H1 (cell line): Measurements from ENCODE around the gene SLC5A10. TPM values are rescaled to one million over a fixed set of nuclear protein-coding genes. Genes with fewer than 3 reads are reported as not detected.

Experiments used
- CTCF ChIA-PET: fragments of 300-600 bp; sonication (Branson Sonifier 250); formaldehyde crosslinking; loops from one replicate; lab custom pipeline; 2021; ENCODE audit not compliant: partially characterized antibody; lab: Charles Lee
- POLR2A ChIA-PET: fragments of 300-600 bp; sonication (Branson Sonifier 250); formaldehyde crosslinking; loops from one replicate; lab custom pipeline; 2021; ENCODE audit warnings: inconsistent platforms; ENCODE audit not compliant: partially characterized antibody; lab: Charles Lee
- DNase-seq, 2 experiments: peaks; one replicate each; pipeline versions ENCODE4 v3.0.0 to v3.0.0-alpha.2; 2010 to 2022; ENCODE audit warnings: low spot score in 2 of 2, low read depth in 1 of 2, mixed read lengths in 1 of 2
- FAIRE-seq: peaks from 2 replicates; lab custom pipeline; 2011; peaks lifted over from hg19 to GRCh38; lab: Jason Lieb, UNC
- H2AFZ ChIP-seq: 2 replicates; pipeline ENCODE4 v1.8.1; 2012; ENCODE audit warnings: low read length, inconsistent platforms
- H2AK5ac ChIP-seq: 2 replicates; pipeline ENCODE4 v1.6.1; 2013; ENCODE audit warnings: low read depth, low read length
- H2BK120ac ChIP-seq: replicated peaks from 2 replicates; pipeline ENCODE3; 2013; ENCODE audit warnings: low read depth, low read length, inconsistent platforms
- H2BK12ac ChIP-seq: 2 replicates; pipeline ENCODE4 v1.6.1; 2013; ENCODE audit warnings: low read depth, low read length
- H2BK15ac ChIP-seq: 2 replicates; pipeline ENCODE4 v1.6.1; 2013; ENCODE audit warnings: low read length
- H2BK20ac ChIP-seq: 2 replicates; pipeline ENCODE4 v1.6.1; 2013; ENCODE audit warnings: low read length
- H2BK5ac ChIP-seq: 2 replicates; pipeline ENCODE4 v1.6.1; 2013; ENCODE audit warnings: low read depth, low read length
- H3K14ac ChIP-seq: 2 replicates; pipeline ENCODE4 v1.6.1; 2013; ENCODE audit warnings: inconsistent platforms; ENCODE audit not compliant: insufficient read length
- H3K18ac ChIP-seq: 2 replicates; pipeline ENCODE4 v1.6.1; 2013; ENCODE audit warnings: low read length; ENCODE audit errors: extremely low read depth
- H3K23ac ChIP-seq: 2 replicates; pipeline ENCODE4 v1.6.1; 2013; ENCODE audit warnings: inconsistent platforms; ENCODE audit not compliant: insufficient read length
- H3K23me2 ChIP-seq: 2 replicates; pipeline ENCODE4 v1.6.1; 2013; ENCODE audit warnings: low read depth, low read length
- H3K27ac ChIP-seq: 2 replicates; pipeline ENCODE4 v1.6.1; 2011; ENCODE audit warnings: low read depth, low read length, inconsistent platforms
- H3K27me3 ChIP-seq, 4 experiments: replicated peaks in 1 of 4; 1 replicate in 1 of 4; 2 replicates in 3 of 4; pipeline versions ENCODE4 v1.6.1 to v1.8.1; 2011 to 2013; ENCODE audit warnings: low read length in 3 of 4, mild to moderate bottlenecking in 3 of 4, inconsistent platforms in 2 of 4, mixed read lengths in 2 of 4, moderate library complexity in 1 of 4; ENCODE audit not compliant: control insufficient read depth in 3 of 4, insufficient read depth in 3 of 4; ENCODE audit errors: extremely low read depth in 1 of 4
- H3K36me3 ChIP-seq, 4 experiments: 2 replicates each; pipeline versions ENCODE4 v1.6.1 to v1.8.1; 2011 to 2013; ENCODE audit warnings: mild to moderate bottlenecking in 4 of 4, low read length in 3 of 4, moderate library complexity in 2 of 4, control low read depth in 1 of 4, inconsistent platforms in 1 of 4; ENCODE audit not compliant: insufficient read depth in 4 of 4, control insufficient read depth in 2 of 4
- H3K4ac ChIP-seq: replicated peaks from 2 replicates; pipeline ENCODE3; 2013; ENCODE audit warnings: low read length, low read depth, mixed read lengths, inconsistent platforms; ENCODE audit not compliant: insufficient read length
- H3K4me1 ChIP-seq, 4 experiments: replicated peaks in 1 of 4; 1 replicate in 1 of 4; 2 replicates in 3 of 4; pipeline versions ENCODE4 v1.6.1 to v1.8.1; 2011 to 2013; ENCODE audit warnings: low read length in 3 of 4, inconsistent platforms in 2 of 4, mixed read lengths in 1 of 4; ENCODE audit not compliant: insufficient read depth in 4 of 4, control insufficient read depth in 3 of 4
- H3K4me2 ChIP-seq, 2 experiments: 2 replicates each; pipeline versions ENCODE4 v1.6.1 to v1.8.1; 2011 to 2013; ENCODE audit warnings: low read depth in 2 of 2, low read length in 2 of 2, control low read depth in 1 of 2, inconsistent platforms in 1 of 2, mild to moderate bottlenecking in 1 of 2; ENCODE audit not compliant: insufficient read depth in 1 of 2
- H3K4me3 ChIP-seq, 4 experiments: fragments of 200-600, 300-600 bp in 1 of 4; sonication (generic), shearing (Covaris generic), sonication (Bioruptor Twin) in 1 of 4; 2 replicates each; pipeline versions ENCODE4 v1.5.1 to v1.8.1; 2011 to 2016; ENCODE audit warnings: low read length in 4 of 4, low read depth in 3 of 4, control low read depth in 2 of 4, inconsistent platforms in 2 of 4, mild to moderate bottlenecking in 2 of 4, mixed read lengths in 1 of 4, moderate library complexity in 1 of 4; ENCODE audit not compliant: insufficient read depth in 2 of 4; ENCODE audit errors: extremely low read depth in 1 of 4
- H3K56ac ChIP-seq: replicated peaks from 2 replicates; pipeline ENCODE3; 2013; ENCODE audit warnings: low read depth, mild to moderate bottlenecking, mixed read lengths, low read length, inconsistent platforms; ENCODE audit not compliant: insufficient read length
- H3K79me1 ChIP-seq: 2 replicates; pipeline ENCODE4 v1.6.1; 2013; ENCODE audit warnings: low read depth, low read length, control low read depth
- H3K79me2 ChIP-seq, 2 experiments: 2 replicates each; pipeline versions ENCODE4 v1.6.1 to v1.8.1; 2012 to 2013; ENCODE audit warnings: low read length in 2 of 2, mild to moderate bottlenecking in 2 of 2, inconsistent platforms in 1 of 2; ENCODE audit not compliant: insufficient read depth in 2 of 2, control insufficient read depth in 1 of 2
- H3K9ac ChIP-seq, 4 experiments: replicated peaks in 1 of 4; 1 replicate in 1 of 4; 2 replicates in 3 of 4; pipeline versions ENCODE4 v1.6.1 to v1.8.1; 2011 to 2013; ENCODE audit warnings: low read depth in 3 of 4, low read length in 3 of 4, control low read depth in 2 of 4, mild to moderate bottlenecking in 2 of 4, moderate library complexity in 2 of 4, inconsistent platforms in 1 of 4; ENCODE audit errors: extremely low read depth in 1 of 4
- H3K9me3 ChIP-seq, 2 experiments: 2 replicates each; pipeline versions ENCODE4 v1.6.1 to v1.8.1; 2012 to 2013; ENCODE audit warnings: mild to moderate bottlenecking in 2 of 2, moderate library complexity in 2 of 2, control low read depth in 1 of 2, inconsistent platforms in 1 of 2, low read depth in 1 of 2, low read length in 1 of 2, mixed read lengths in 1 of 2; ENCODE audit not compliant: insufficient read depth in 2 of 2
- H4K20me1 ChIP-seq, 2 experiments: replicated peaks in 1 of 2; 2 replicates each; pipeline versions ENCODE3 to v1.8.1; 2011 to 2013; ENCODE audit warnings: inconsistent platforms in 2 of 2, low read length in 2 of 2, mild to moderate bottlenecking in 1 of 2; ENCODE audit not compliant: insufficient read depth in 2 of 2, control insufficient read depth in 1 of 2
- H4K5ac ChIP-seq: 2 replicates; pipeline ENCODE4 v1.6.1; 2013; ENCODE audit warnings: low read length, low read depth, mixed read lengths, inconsistent platforms; ENCODE audit not compliant: insufficient read length
- H4K8ac ChIP-seq: 2 replicates; pipeline ENCODE4 v1.8.0; 2013; ENCODE audit warnings: mild to moderate bottlenecking, moderate library complexity, low read length, inconsistent platforms; ENCODE audit not compliant: insufficient read depth; ENCODE audit errors: extremely low read depth
- H4K91ac ChIP-seq: replicated peaks from 2 replicates; pipeline ENCODE3; 2013; ENCODE audit warnings: low read length, mixed read lengths, inconsistent platforms; ENCODE audit not compliant: insufficient read length
- ASH2L ChIP-seq: fragments of 200-600, 300-600 bp; sonication (generic); IDR thresholded peaks from one replicate; pipeline ENCODE4 v1.7.1; 2017; ENCODE audit warnings: low read length
- BRCA1 ChIP-seq: IDR thresholded peaks from 2 replicates; pipeline ENCODE4 v1.6.1; 2012; ENCODE audit warnings: low read depth, low read length, improper control_type of control experiment
- CBX8 ChIP-seq: fragments of 300-800, 300-1000 bp; sonication (generic); IDR thresholded peaks from 2 replicates; pipeline ENCODE4 v1.7.1; 2016; ENCODE audit warnings: low read depth, low read length, borderline replicate concordance
- CEBPB ChIP-seq: IDR thresholded peaks from 2 replicates; pipeline ENCODE4 v1.6.1; 2012; ENCODE audit warnings: low read depth, low read length
- CHD1 ChIP-seq: IDR thresholded peaks from 2 replicates; pipeline ENCODE4 v1.6.1; 2012; ENCODE audit warnings: low read depth, low read length, improper control_type of control experiment
- CHD2 ChIP-seq: IDR thresholded peaks from 2 replicates; pipeline ENCODE4 v1.6.1; 2012; ENCODE audit warnings: low read length, improper control_type of control experiment
- CREB1 ChIP-seq: IDR thresholded peaks from 2 replicates; pipeline ENCODE4 v1.6.1; 2012; ENCODE audit warnings: inconsistent platforms
- GABPA ChIP-seq: IDR thresholded peaks from 2 replicates; pipeline ENCODE4 v1.6.1; 2011; ENCODE audit warnings: mild to moderate bottlenecking, low read length, moderate library complexity, borderline replicate concordance; ENCODE audit not compliant: insufficient read depth
- HDAC6 ChIP-seq: IDR thresholded peaks from one replicate; pipeline ENCODE4 v1.7.1; 2012; ENCODE audit warnings: low read depth, mild to moderate bottlenecking, inconsistent platforms, low read length, moderate library complexity
- JUN ChIP-seq: IDR thresholded peaks from 2 replicates; pipeline ENCODE4 v1.6.1; 2011; ENCODE audit warnings: low read depth, mild to moderate bottlenecking, improper control_type of control experiment, low read length
- JUND ChIP-seq: IDR thresholded peaks from 2 replicates; pipeline ENCODE4 v1.6.1; 2011; ENCODE audit warnings: mild to moderate bottlenecking, improper control_type of control experiment, low read length
- KDM4A ChIP-seq: IDR thresholded peaks from one replicate; pipeline ENCODE4 v1.7.1; 2012; ENCODE audit warnings: low read depth, mild to moderate bottlenecking, moderate library complexity, low read length, inconsistent platforms; ENCODE audit not compliant: severe bottlenecking
- KDM5A ChIP-seq: fragments of 200-600 bp; IDR thresholded peaks from 2 replicates; pipeline ENCODE4 v1.7.1; 2012; ENCODE audit warnings: mild to moderate bottlenecking, low read length, inconsistent platforms, mixed read lengths
- NRF1 ChIP-seq: IDR thresholded peaks from 2 replicates; pipeline ENCODE4 v1.6.1; 2011; ENCODE audit warnings: mild to moderate bottlenecking, low read depth, low read length, improper control_type of control experiment
- POLR2AphosphoS5 ChIP-seq: IDR thresholded peaks from 2 replicates; pipeline ENCODE4 v1.6.1; 2011; ENCODE audit warnings: low read depth, low read length
- SIRT6 ChIP-seq: IDR thresholded peaks from one replicate; pipeline ENCODE4 v1.7.1; 2012; ENCODE audit warnings: low read length, inconsistent platforms
- TAF7 ChIP-seq: optimal IDR thresholded peaks from 2 replicates; pipeline ENCODE3; 2011; ENCODE audit warnings: low read depth, mild to moderate bottlenecking, inconsistent platforms, low read length, moderate library complexity, borderline replicate concordance
- YY1 ChIP-seq: IDR thresholded peaks from 2 replicates; pipeline ENCODE4 v1.6.1; 2011; ENCODE audit warnings: low read depth, mild to moderate bottlenecking, low read length
- WGBS, 2 experiments: shearing (Covaris generic) in 1 of 2; methylation state at CpG; one replicate each; pipeline versions ENCODE4 v1.1.6 to v1.1.7; 2013 to 2015; ENCODE audit warnings: low lambda C conversion rate in 2 of 2, mixed read lengths in 2 of 2, inconsistent platforms in 1 of 2, low coverage in 1 of 2, missing lambda C conversion rate in 1 of 2; ENCODE audit not compliant: insufficient replicate concordance in 2 of 2, insufficient coverage in 1 of 2, insufficient read length in 1 of 2; ENCODE audit errors: extremely low coverage in 1 of 2, missing lambda C conversion rate in 1 of 2; 5-methylcytosine and 5-hydroxymethylcytosine counted together
- polyA plus RNA-seq, 7 experiments: library from polyadenylated mRNA; depleted of rRNA in 3 of 7; stranded (reverse) in 5 of 7; unstranded in 2 of 7; fragments of >200 nt in 5 of 7; fragments of 200-250 nt in 2 of 7; gene quantifications; 1 replicate in 5 of 7; 2 replicates in 1 of 7; 4 replicates in 1 of 7; pipeline versions ENCODE4 v1.2.1 to v1.2.3, GENCODE V29; 2011 to 2013; ENCODE audit warnings: missing spikeins in 2 of 7, mixed read lengths in 2 of 7
- total RNA-seq: library from RNA; stranded (reverse); fragmentation: NEBNext Ultra II Directional; extraction: Animal tissue kit (Norgen Biotek cat#: 25700); gene quantifications from 2 replicates; pipeline ENCODE4 v1.2.1, GENCODE V29; 2021

The SLC5A10 gene
- total and polyA plus RNA-seq, 2 of the 8 experiments (the other 6 are each of a cell fraction or from before 2014, with no cell fraction given), result 0.05 to 0.11 TPM

GRCh38 chr17:18946536-18946935 lies 5.4 kb upstream of the SLC5A10 start:
- Histone ChIP-seq H3K4me1 (no peaks in the 10 kb centered on the region; a peak in 1 of 7 replicates), H3K56ac (no peak overlapping the region), H3K23me2 (no peaks in the 10 kb centered on the region), H3K9me3 (no peaks in the 10 kb centered on the region), H2BK120ac (no peak overlapping the region)
- CTCF ChIA-PET, result interaction anchor here (1.0 kb wide), 1 partner anchor 14 kb away, joined by 5 read pairs; no protein-coding TSS in a partner anchor
- no peak for TF ChIP-seq CHD2
- TF ChIP-seq KDM4A, result no peak
- TF ChIP-seq CBX8, result no peak
- TF ChIP-seq NRF1, result no peak
- TF ChIP-seq JUN, result no peak
- no peak for TF ChIP-seq KDM5A
- TF ChIP-seq CREB1, result no peak
- TF ChIP-seq SIRT6, result no peak
- no peak for TF ChIP-seq TAF7
- TF ChIP-seq POLR2AphosphoS5, result no peak
- TF ChIP-seq YY1, result no peak
- TF ChIP-seq HDAC6, result no peak
- TF ChIP-seq CEBPB, result no peak
- TF ChIP-seq BRCA1, result no peak
- no peak for TF ChIP-seq JUND
- TF ChIP-seq ASH2L, result no peak
- TF ChIP-seq GABPA, result no peak
- no peak for TF ChIP-seq CHD1
- TF ChIP-seq, all 59 proteins: peak for 0
- no peak overlapping the region for H3K4me2 ChIP-seq
- no peaks in the 10 kb centered on the region for H3K27me3 ChIP-seq
- H3K4ac ChIP-seq, result no peak overlapping the region
- H3K9ac ChIP-seq, result no peak overlapping the region
- H4K5ac ChIP-seq, result no peak overlapping the region
- no peak overlapping the region for H3K4me3 ChIP-seq
- no peaks in the 10 kb centered on the region for H3K79me1 ChIP-seq
- H3K27ac ChIP-seq, result no peak overlapping the region
- no peak overlapping the region for H3K14ac ChIP-seq
- H3K79me2 ChIP-seq, result no peaks in the 10 kb centered on the region
- DNase-seq, result no peak
- no peak overlapping the region for H2BK15ac ChIP-seq
- no peaks in the 10 kb centered on the region for H4K20me1 ChIP-seq
- no peak overlapping the region for H4K8ac ChIP-seq
- H4K91ac ChIP-seq, result no peak overlapping the region
- POLR2A ChIA-PET, result no interaction called here
- H2BK12ac ChIP-seq, result no peak overlapping the region
- no peaks in the 10 kb centered on the region for H3K36me3 ChIP-seq
- no peak overlapping the region for H2AK5ac ChIP-seq
- H3K18ac ChIP-seq, result no peak overlapping the region
- no peak overlapping the region for H2BK20ac ChIP-seq
- no peak overlapping the region for H2BK5ac ChIP-seq
- H3K23ac ChIP-seq, result no peak overlapping the region
- no peak overlapping the region for H2AFZ ChIP-seq
- no peak for FAIRE-seq
- WGBS, 2 experiments, result 80% methylated on average over 2 of the region's 2 CpGs; no CpG with 5 or more reads in 1 of the 2 experiments
